ENCODE data around the gene USP6NL.

DNA sequence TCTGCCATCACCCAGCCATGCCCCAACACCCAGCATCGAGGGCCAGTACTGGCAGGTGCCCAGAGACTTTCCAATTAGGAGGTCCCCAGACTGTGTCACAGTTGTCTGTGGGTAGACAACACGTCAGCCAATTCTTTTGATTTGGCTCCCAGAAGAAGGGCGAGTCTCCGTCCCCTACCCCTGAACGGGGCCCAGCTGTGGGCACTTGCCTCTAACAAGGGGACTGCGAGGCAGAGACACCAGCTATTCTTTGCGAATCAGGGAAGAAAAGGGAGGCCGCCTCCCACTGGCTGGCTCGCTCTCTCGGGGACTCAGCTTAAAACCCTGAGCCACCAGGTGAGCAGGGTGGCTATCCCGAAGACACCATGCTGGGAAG lies 167.3 kb downstream of the USP6NL start:
- TF ChIP-seq POLR2AphosphoS5 (IDR thresholded peaks at IDR 0.05; ENCODE audit: borderline replicate concordance, low read depth, low read length): no peak
- TF ChIP-seq EZH2 (IDR thresholded peaks at IDR 0.05): no peak

All from SK-N-MC (cell line).